A204.1 (cell line): Measurements from ENCODE around the gene WDR88.
"Not testable (repeated sequence)": the region's sequence is repeated elsewhere in the genome, so short reads cannot be mapped to it uniquely, and the experiment has no call there.

Experiments used
- FAIRE-seq: peaks from 2 replicates; lab custom pipeline; 2012; peaks lifted over from hg19 to GRCh38; lab: Jason Lieb, UNC

The WDR88 gene

GRCh38 chr19:33132021-33132420, at the start of gene WDR88:
Gene WDR88, plus strand, starts transcription at chr19:33132114. Its CDS starts 56 bp downstream, at chr19:33132170.
- no peak for FAIRE-seq

GRCh38 chr19:33085570-33086128, 46.3 kb upstream of the WDR88 start:
- no peak for FAIRE-seq

- no peak for FAIRE-seq
Observed at GRCh38 chr19:33086955-33087354, 45.0 kb upstream of the WDR88 start.

- FAIRE-seq, result no peak
Observed at GRCh38 chr19:33089010-33089409, 42.9 kb upstream of the WDR88 start.

GRCh38 chr19:33090179-33090578, 41.7 kb upstream of the WDR88 start:
- no peak for FAIRE-seq

GRCh38 chr19:33093420-33094210, 38.3 kb upstream of the WDR88 start:
- no peak for FAIRE-seq

- FAIRE-seq, result no peak
Observed at GRCh38 chr19:33094436-33095067, 37.4 kb upstream of the WDR88 start.

- FAIRE-seq, result no peak
Observed at GRCh38 chr19:33096005-33096404, 35.9 kb upstream of the WDR88 start.

- no peak for FAIRE-seq
Observed at GRCh38 chr19:33098055-33098534, 33.8 kb upstream of the WDR88 start.

GRCh38 chr19:33100894-33101644, 30.8 kb upstream of the WDR88 start:
- no peak for FAIRE-seq

- FAIRE-seq, result no peak
Observed at GRCh38 chr19:33102893-33103292, 29.0 kb upstream of the WDR88 start.

- no peak for FAIRE-seq
Observed at GRCh38 chr19:33108161-33108560, 23.8 kb upstream of the WDR88 start.

GRCh38 chr19:33110137-33110910, 21.6 kb upstream of the WDR88 start:
- FAIRE-seq, result no peak

GRCh38 chr19:33111587-33111986, 20.3 kb upstream of the WDR88 start:
- FAIRE-seq, result no peak

GRCh38 chr19:33114312-33114711, 17.6 kb upstream of the WDR88 start:
- FAIRE-seq, result no peak

- FAIRE-seq, result no peak
Observed at GRCh38 chr19:33117501-33117900, 14.4 kb upstream of the WDR88 start.

- FAIRE-seq, result no peak
Observed at GRCh38 chr19:33118643-33119042, 13.3 kb upstream of the WDR88 start.

- FAIRE-seq, result no peak
Observed at GRCh38 chr19:33124207-33125098, 7.5 kb upstream of the WDR88 start.

GRCh38 chr19:33125929-33126388, 6.0 kb upstream of the WDR88 start:
- no peak for FAIRE-seq

- FAIRE-seq, result not testable (repeated sequence)
Observed at GRCh38 chr19:33126712-33127111, 5.2 kb upstream of the WDR88 start.

GRCh38 chr19:33129901-33130300, 2.0 kb upstream of the WDR88 start:
- FAIRE-seq, result no peak
